Renal cortex interstitium (tissue), 11 donors: ENCODE measurements around the gene TTC39C. TPM values are rescaled to one million over a fixed set of nuclear protein-coding genes. Genes with fewer than 3 reads are reported as not detected.
A peak's percentile ranks its signal among the peaks of the same experiment; 100 is the strongest.

Source experiments
- DNase-seq, 11 donors: peaks; one replicate each; pipeline ENCODE4 v3.0.0-alpha.2; 2013; ENCODE audit warnings: low read depth in 9 of 11, low spot score in 4 of 11; ENCODE audit errors: extremely low read depth in 1 of 11
- polyA plus RNA-seq, 3 donors: library from polyadenylated mRNA; unstranded; fragments of 120-200 nt; gene quantifications; one replicate each; pipeline ENCODE4 v1.2.1, GENCODE V29; 2013; ENCODE audit not compliant: insufficient read length in 3 of 3

Gene TTC39C
- polyA plus RNA-seq, 3 donors = 7.2 to 9.1 (median 8.0) TPM

DNA sequence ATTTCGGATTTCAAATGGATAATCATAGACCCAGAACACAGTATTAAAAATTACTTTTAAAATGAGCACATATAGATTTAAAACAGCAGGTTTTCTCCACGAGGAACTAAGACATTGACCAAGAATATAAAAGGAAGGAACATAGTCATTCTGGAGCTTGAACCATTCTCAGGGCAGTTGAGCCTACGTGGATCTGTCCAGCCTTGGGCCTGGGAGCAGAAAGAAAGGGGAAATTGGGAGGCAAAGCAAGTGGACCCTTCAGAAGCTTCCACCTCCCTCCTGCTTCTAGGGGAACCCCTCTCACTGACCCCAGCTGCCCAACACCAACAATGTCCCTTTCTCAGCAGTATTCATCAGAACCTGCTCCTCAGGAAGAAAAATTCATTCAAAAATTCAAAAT is 31.4 kb upstream of the TTC39C start:
- no peak for DNase-seq

DNA sequence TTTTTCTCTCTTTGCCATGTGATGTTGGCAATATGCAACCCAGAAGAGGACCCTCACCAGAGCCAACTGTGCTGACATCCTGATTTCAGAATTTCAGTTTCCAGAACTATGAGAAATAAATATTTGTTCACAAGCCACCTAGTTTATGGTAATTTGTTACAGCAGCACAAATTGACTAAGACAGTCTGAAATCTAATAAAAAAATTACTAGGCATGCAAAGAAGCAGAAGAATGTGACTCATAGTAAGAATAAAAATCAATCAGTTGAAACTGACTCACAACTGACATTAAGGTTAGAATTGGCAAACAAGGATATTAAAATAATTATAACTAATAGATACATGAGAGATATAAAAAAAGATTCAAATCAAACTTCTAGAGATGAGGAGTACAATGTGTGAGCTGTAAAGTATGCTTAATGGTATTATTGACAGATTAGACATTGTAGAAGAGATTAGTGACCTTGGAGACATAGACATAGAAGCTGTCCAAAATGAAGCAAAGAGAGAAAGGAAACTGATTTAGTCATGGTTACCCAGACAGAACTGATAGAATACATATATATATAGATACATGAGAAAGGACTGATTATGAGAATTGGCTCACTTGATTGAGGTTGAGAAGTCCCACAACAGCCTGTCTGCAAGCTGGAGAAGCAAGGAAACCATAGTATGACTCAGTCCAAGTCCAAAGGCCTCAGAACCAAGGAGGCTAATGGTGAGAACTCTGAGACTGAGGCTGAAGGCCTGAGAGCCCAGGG is 27.8 kb upstream of the TTC39C start:
- no peak for DNase-seq

DNA sequence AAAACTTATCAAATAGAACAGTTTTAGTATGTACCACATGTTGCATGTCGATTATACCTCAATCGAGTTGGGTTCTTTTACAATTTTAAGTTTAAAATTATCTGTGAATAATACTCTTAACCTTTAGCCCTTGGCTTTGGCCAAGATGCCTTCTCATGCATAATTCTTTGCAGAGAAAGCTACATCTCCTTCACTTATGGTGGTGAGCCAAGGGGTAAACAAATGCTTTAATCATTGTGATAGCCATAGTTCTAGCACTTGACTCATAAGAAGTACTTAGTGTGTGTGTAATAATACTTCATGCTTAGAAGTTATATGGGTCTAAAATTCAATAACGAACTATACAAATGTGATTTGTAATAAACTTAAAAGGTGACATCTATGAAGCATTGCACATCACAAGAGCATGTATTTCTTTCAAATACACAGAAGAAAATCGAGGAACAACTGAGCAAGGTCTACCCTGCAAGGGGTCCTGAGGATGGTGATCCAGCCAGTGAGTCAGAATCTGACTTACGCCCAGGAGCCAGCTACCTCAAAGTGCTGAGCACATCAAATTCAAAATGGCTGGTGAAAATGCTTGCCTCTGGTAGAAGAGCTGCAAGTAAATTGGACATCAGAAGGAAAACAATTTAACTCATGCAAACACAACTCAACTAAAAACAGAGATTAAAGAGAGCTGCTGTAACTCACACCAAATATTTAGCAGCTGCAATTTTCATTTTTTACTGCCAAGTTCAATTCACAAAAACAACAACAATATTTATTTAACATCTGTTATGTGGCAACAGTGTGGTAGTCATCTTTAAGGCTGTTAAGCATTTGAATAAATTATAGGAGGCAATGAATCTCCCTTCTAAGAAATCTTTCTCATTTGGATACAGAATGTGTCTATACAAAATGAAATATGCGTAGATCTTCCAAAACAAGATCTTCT is 23.8 kb upstream of the TTC39C start:
- DNase-seq = no peak

DNA sequence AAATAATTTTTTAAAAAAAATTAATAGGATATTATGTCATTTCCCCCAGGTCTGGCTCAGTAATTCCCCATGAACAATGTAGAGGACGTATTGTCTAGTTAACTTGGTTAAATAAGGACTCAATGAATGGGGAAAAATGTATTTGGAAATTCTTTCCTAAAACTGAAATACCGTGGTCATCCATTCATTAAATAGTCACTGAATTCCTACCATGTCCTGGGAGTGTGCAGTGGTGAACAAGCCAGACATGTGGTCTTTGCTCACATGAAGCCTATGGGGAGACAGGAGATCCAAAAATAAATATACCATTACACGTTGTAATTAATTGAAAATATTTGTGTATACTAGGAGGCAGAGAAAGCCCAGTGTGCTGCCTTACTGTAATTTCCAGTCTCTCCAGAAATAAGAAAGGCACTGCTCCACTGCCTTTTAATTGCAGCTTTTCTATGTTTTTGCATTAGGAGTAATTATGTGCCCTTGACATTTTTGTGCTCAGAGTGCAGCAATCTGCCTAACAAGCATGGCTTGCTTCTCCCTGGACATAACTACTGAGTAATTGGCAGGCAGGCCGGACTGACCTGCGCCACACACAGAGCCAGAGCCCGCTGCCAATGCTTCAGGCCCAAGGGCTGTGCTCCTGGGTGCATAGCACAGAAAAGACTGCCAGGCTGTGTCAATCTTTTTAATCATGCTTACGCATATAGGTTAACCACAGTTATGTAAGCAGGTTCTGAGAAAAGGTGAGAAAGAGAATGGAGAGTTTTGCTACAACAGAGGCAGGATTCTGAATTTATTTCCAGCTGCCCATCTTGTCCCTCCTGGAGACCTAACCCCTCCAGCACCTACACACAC is 22.2 kb upstream of the TTC39C start:
- DNase-seq = no peak

DNA sequence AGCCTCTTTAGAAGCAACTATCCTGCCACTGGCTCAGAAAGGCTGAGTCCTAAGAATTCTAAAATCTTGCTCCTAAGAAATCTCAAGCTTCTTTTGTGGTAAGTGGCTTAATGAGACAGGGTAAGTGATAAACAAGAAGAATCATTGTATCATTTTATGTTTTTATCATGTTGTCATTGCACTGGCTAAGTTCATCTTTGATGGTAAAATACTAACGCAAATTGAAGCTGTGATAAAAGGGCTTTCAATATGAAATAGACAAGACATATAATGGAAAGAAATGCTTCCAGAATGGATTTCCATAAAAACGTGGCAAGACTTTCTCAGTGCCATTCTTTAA is 21.6 kb upstream of the TTC39C start:
- DNase-seq = no peak

DNA sequence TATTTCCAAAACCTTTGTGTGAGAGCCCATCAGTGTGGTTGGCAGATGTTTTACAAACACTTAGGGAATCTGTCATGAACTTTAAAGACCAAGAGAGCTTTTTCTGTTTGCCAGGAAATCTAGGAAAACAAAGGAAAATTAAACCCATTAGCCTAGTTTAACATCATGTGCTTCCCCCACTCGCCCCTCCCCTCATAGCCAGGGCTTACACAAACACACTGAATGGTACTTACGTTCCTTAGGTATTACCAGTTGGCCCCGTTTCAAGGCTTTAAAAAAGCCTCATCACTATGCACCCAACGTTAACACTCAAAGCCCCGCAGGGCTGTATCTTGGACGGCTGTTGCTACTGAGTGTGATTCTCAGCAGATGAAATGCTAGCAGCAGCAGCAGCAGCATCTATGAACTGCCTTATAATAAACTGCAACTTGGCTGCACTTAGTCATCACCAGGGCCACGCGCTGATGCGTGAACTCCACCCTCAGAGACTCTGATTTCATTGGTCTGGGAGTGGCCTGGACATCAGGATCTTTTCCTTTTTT is 20.1 kb upstream of the TTC39C start:
- DNase-seq = peak in 3 of 11 donors; percentile 33 to 54 (median 47)

DNA sequence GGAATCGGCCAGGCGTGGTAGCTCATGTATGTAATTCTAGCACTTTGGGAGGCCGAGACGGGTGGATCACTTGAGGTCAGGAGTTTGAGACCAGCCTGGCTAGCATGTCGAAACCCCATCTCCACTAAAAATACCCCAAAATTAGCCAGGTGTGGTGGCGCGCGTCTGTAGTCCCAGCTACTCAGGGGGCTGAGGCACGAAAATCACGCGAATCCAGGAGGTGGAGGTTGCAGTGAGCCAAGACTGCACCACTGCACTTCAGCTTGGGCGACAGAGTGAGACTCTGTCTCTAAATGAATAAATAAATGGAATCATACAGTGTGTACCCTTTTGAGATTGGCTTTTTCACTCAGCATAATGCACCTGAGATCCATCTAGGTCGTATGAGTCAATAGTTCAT is 19.4 kb upstream of the TTC39C start:
- DNase-seq = no peak

DNA sequence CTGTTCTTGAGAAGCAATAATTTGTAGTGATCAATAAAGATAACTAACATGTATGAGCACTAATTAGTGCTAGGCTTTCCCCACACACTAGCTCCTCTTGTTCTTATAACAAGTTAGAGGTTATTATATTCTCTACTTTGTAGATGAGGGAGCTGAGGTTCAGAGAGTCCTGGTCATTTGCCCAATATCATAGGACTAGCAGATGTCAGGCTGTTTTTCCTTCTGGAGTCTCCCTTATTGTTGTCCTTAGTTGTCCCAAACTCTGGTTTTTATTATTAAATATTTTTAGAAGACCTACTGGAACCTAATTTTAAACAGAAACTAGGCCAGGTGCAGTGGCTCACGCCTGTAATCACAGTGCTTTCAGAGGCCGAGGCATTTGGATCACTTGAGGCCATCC is 16.5 kb upstream of the TTC39C start:
- no peak for DNase-seq

DNA sequence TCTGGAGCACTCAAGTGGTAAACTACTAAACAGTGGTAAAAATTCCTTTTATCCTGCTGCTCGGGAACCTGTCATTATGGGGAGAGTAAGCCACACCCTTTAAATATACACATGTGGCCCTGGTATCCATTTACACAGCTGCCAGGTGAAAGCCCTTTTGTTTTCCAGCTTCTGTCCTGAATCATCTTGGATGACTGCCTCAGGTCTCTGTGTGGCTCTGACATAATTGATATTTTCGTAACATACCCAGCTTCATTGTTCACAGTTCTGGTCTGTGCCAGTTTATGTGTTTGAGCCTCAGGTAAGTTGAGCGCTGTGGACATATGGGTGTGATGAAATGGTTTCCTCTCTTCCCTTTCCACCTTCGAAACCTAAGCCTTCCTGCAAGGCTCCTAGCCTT is 15.7 kb upstream of the TTC39C start:
- DNase-seq = no peak

DNA sequence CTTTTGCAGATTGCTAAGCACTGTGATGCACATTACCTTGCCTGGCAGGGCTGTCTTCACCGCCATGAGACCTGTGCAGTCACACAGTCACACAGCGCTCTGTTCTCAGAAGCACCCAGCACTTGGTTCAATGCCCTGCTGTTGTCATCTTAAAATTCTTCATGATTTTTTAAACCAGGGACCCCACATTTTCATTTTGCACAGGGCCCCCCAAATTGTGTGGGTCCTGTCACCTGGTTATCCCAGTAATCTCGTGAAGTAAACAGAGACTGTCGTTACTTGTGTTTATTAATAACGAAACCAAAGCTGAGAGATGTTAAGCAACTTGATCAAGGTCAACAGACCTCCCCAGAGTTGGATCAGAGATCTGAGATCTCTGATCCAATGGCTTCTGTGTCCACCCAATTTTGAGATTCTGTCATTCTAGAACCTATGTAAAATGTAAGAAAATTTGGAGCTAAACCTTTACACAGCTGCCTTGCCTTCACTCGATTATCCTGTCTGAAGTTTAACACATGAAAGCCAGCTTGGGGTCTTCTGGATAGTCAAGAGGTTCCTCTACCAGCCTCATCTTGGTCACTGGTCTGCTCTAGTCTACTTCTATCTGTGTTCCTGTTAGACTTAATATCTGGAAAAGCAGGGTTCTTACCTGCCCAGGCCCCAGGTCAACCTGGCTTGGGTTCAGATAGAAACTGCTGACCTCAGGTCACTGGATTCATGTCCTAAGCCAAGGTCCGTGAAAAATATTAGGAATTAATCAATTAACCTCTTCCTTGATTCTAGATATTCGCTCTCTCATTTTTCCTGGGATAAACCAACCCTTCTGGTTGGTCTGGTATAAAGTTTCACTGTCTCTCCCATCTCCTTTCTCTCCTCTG is 13.7 kb upstream of the TTC39C start:
- no peak for DNase-seq

DNA sequence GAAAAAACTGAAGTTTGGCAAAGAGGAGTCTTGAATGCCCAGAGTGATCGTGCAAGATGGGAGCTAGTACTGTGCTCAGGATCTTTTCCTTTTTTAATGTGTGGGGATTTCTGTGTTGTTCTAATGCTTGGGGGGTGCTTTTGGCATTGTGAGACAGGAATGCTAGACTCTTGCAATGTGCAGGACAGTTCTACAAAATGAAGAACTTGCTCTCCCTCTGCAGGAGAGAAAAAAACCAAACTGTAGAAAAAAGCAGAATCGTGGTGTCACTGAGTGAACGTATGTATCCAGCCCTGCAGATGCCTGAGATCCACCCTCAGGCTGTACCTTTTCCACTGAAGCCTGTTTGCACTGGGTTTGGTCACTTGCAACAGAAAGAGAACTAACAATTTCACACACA is 12.1 kb upstream of the TTC39C start:
- DNase-seq = no peak

DNA sequence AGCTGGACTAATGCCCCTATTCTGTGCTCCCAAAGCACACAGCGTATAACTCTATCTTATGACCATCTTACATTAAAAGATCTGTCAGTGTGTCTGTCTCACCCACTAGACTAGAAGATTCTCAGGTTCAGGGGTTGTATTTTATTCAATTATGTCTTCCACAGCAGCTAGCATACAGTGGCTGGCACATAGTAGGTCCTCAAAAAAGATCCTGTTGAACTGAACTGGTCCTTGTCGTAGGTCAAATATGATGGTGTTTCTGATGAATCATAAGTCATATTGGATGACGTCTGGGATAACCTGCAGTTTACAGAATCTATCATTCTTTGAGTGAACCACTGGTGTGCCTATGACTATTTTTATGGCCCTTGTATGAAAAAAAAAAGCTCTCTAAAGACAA is 11.3 kb upstream of the TTC39C start:
- no peak for DNase-seq

DNA sequence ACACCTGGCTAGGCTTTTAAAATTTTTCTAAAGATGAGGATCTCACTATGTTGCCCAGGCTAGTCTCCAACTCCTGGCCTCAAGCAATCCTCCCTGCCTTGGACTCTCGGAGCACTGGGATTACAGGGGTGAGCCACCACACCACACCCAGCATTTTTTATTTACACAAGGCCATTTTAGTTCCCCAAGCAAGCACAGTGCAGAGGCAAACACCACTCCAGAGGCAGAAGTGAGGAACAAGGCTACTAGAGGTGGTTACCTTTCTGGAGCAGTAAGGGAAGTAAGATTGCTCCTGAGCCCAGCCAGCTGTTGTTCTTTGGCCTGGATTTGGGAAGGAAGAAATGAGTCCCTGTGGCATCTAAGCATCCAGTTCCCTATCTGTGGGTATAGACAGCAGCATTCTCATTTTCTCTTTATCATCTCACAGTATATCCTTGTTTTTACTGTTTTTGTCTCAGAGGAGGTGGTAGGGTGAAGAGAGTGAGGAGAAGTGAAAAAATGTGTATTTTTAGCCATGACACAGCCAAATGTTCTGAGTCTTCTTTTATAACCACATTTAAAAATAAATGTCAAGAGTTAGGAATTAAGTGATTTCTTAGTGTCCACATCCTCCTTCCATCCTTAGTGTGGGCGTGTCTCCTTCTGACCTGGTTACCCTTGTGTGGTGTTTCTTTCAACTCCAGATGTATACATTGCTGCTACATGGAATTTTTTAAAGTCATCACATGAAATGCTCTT is 10.5 kb upstream of the TTC39C start:
- no peak for DNase-seq

DNA sequence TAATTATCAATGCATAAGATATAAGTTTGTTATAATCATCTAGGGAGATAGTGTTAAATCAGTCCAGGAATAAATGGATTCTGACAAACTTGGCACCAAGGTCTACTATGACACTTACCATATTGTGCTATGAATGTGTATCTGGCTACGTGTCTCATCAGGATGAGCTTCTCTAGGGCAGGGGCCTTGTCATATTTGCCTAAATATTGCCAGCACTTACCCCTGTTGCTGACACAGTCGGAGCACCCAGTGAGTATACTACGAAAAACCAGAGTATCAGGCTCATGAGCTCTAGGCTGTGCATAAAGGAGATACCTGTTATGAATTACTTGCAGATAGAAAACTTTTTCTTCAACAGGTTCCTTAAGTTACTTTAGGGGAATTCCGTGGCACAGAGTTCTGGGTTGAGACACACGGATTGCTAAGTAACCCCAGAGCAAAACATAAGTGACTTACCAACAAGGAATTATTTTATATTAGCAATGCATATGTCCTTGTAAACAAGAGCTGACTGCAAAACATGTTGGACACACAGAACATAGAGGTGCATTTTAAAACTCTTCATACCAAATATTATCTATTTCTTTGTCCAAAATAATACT is 7.7 kb upstream of the TTC39C start:
- DNase-seq = no peak

DNA sequence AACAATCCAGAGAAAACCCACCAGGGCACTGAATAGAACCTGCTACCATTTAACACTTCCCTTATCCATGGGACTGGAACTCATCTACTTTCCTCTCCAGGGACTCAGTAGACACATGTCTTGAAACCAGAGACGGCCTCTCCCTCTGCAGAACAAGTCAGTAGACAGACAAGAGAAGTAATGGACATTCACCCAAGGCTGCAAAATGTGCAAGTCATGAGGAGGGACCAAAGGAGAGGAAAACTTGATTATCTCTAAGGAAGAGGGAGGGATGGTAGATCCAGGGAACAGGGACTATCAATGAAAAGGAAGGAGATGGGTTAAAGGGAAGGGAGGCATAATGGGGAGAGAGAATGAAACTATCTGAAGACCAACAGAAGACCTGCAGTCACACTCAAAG is 5.3 kb upstream of the TTC39C start:
- DNase-seq = no peak

DNA sequence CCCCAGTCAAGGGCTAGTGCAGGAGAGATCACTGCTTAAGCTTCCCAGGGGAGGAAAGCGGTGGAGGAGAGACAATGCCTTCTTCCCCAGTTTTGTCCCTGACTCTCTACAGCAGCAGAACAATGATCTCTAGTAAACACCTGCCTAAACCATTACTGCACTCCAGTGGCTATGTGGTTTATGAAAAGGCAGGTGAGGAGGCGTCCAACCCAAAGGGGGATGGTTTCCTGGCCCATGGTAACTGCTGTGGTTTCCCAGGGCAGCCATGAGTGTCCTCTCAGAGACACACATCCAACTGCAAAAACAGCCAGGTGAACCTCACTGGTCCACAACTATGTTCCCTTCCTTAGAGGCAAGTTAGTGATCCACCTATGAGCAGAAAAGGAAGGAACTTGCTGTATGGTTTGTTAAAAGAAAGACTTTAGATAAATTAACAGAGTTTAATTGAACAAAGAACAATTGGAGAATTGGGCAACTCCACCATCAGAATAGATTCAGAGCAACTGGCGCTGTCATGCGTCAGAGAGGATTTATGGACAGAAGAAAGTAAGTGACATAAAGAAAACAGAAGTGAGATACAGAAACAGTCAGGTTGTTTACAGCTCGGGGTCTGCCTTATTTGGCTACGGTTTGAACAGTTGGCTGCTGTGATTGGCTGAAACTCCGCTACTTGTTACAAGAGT is 4.8 kb upstream of the TTC39C start:
- DNase-seq = no peak

DNA sequence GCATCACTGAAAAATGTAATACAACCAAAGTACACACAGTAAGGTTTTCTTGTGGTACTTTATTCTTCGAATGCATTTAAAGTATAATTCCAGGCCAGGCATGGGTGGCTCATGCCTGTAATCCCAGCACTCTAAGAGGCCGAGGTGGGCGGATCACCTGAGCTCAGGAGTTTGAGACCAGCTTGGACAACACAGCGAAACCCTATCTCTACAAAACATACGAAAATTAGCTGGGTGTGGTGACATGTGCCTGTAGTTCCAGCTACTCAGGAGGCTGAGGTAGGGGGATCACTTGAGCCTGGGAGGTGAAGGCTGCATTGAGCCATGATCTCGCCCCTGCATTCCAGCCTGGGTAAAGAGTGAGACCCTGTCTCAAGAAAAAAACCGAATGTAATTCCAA is 3.9 kb upstream of the TTC39C start:
- DNase-seq = no peak
